Peyer's patch (tissue), 4 donors: Measurements from ENCODE around the gene HEXIM1.

Source experiments
- POLR2A ChIP-seq, 2 donors: fragments of 450-650 bp; IDR thresholded peaks; one replicate each; pipeline ENCODE4 v1.5.1; 2017; ENCODE audit warnings: antibody characterized with exemption in 2 of 2, mild to moderate bottlenecking in 2 of 2, moderate library complexity in 2 of 2
- TF ChIP-seq, protein P1 (sequence below), 6 experiments: fragments of 450-650 bp in 4 of 6; fragments of 200-600 bp in 2 of 6; sonication (generic) in 1 of 6; IDR thresholded peaks; one replicate each; pipeline ENCODE4 v1.5.1; 2017 to 2019; ENCODE audit warnings: antibody characterized with exemption in 6 of 6, mild to moderate bottlenecking in 3 of 6, moderate library complexity in 1 of 6

DNA sequence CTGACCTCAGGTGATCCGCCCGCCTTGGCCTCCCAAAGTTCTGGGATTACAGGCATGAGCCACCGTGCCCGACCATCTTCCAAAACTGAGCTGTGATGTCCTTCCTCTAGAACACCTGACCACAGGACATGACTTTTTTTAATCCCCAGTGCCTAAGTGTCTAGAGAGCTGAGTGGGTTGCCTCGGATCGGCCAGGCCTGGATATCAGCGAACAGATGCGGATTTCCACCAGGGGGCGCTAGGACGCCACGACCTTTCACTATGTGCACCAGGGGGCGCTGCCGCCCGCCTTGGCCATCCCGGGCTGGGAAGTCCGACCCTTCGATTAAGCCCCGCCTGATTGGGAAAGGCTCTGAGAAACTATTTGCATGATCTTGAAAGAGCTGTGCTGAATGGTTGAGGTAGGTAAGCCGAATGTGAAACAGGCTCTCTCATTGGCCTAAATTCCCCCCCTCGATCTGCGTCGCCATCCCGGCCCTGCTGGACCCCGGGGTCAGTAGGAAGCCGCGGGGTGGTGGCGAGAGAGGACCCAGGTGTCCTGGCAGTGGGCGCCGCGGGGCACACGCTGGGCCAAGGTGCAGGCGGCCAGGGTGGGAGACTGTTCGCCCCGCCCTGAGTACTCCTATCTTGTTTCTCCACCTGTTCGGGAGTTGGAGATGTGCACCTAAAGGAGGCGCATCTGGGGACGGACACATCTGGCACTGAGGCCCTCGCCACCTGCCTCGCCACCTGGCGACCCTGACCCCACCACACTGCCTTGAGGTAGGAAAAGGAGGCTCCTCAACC, 12.9 kb upstream of the HEXIM1 start, which contains the start of gene ACBD4:
- TF ChIP-seq POLR2A (IDR thresholded peaks at IDR 0.05): peak; percentile 90 to 96
- TF ChIP-seq, protein P1, sequence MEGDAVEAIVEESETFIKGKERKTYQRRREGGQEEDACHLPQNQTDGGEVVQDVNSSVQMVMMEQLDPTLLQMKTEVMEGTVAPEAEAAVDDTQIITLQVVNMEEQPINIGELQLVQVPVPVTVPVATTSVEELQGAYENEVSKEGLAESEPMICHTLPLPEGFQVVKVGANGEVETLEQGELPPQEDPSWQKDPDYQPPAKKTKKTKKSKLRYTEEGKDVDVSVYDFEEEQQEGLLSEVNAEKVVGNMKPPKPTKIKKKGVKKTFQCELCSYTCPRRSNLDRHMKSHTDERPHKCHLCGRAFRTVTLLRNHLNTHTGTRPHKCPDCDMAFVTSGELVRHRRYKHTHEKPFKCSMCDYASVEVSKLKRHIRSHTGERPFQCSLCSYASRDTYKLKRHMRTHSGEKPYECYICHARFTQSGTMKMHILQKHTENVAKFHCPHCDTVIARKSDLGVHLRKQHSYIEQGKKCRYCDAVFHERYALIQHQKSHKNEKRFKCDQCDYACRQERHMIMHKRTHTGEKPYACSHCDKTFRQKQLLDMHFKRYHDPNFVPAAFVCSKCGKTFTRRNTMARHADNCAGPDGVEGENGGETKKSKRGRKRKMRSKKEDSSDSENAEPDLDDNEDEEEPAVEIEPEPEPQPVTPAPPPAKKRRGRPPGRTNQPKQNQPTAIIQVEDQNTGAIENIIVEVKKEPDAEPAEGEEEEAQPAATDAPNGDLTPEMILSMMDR (IDR thresholded peaks at IDR 0.05): peak; percentile 100
